ENCODE results near the gene RPIA. TPM values are rescaled to one million over a fixed set of nuclear protein-coding genes. Genes with fewer than 3 reads are reported as not detected.
"Not testable (repeated sequence)": the region's sequence is repeated elsewhere in the genome, so short reads cannot be mapped to it uniquely, and the experiment has no call there.

RPIA gene
- total RNA-seq, 2 donors from 2014 or later = 26.1 to 39.5 TPM

GRCh38 chr2:88755836-88756235 lies 64.4 kb downstream of the RPIA start:
- Histone ChIP-seq H3K27me3 (no peaks in the 10 kb centered on the region), H3K36me3 (no peaks in the 10 kb centered on the region), H3K27ac (no peak overlapping the region), H3K9me3 (no peaks in the 10 kb centered on the region), H3K4me1 (no peaks in the 10 kb centered on the region), H3K4me3 (no peak overlapping the region), H3K9ac (ENCODE audit: low read depth in 2 of 2, low read length in 2 of 2) (no peak overlapping the region)
- intact Hi-C loops (cut with DNase I) = no loop called here
- DNase-seq = no peak
- TF ChIP-seq CTCF (IDR thresholded peaks at IDR 0.05) = no peak

- H3K4me1 ChIP-seq = no peaks in the 10 kb centered on the region
- H3K36me3 ChIP-seq = no peaks in the 10 kb centered on the region
- no peak for DNase-seq
- intact Hi-C loops (cut with DNase I) = no loop called here
- TF ChIP-seq CTCF (IDR thresholded peaks at IDR 0.05) = no peak
- no peak overlapping the region for H3K4me3 ChIP-seq
- H3K9me3 ChIP-seq = no peaks in the 10 kb centered on the region
- H3K27ac ChIP-seq = no peak overlapping the region
- H3K27me3 ChIP-seq = no peaks in the 10 kb centered on the region
- no peak overlapping the region for H3K9ac ChIP-seq (ENCODE audit: low read depth in 2 of 2, low read length in 2 of 2)
These were observed 65.6 kb downstream of the RPIA start for GRCh38 chr2:88757025-88757424.

GRCh38 chr2:88758702-88759101 lies 67.2 kb downstream of the RPIA start:
- H3K27ac ChIP-seq; intact Hi-C loops (cut with DNase I); DNase-seq: not testable (repeated sequence)

GRCh38 chr2:88760819-88761598 lies 69.5 kb downstream of the RPIA start:
- intact Hi-C loops (cut with DNase I) = no loop called here
- H3K27ac ChIP-seq = no peak overlapping the region
- no peak overlapping the region for H3K4me3 ChIP-seq
- no peak for TF ChIP-seq CTCF (IDR thresholded peaks at IDR 0.05)
- no peaks in the 10 kb centered on the region for H3K36me3 ChIP-seq
- H3K4me1 ChIP-seq = peaks cover 6% of the 10 kb centered on the region
- H3K9me3 ChIP-seq = no peaks in the 10 kb centered on the region
- DNase-seq = no peak
- no peak overlapping the region for H3K9ac ChIP-seq (ENCODE audit: low read depth in 2 of 2, low read length in 2 of 2)
- H3K27me3 ChIP-seq = peaks cover 10% of the 10 kb centered on the region

More at GRCh38 chr2:88758702-88759101, 67.2 kb downstream of the RPIA start:
- not testable (repeated sequence) for H3K9ac ChIP-seq (ENCODE audit: low read depth in 2 of 2, low read length in 2 of 2); H3K36me3 ChIP-seq; H3K4me1 ChIP-seq; H3K27me3 ChIP-seq; H3K4me3 ChIP-seq; H3K9me3 ChIP-seq

- Histone ChIP-seq H3K27ac (no peak overlapping the region), H3K4me3 (no peak overlapping the region), H3K4me1 (peaks cover 6% of the 10 kb centered on the region), H3K9ac (ENCODE audit: low read depth in 2 of 2, low read length in 2 of 2) (no peak overlapping the region), H3K9me3 (no peaks in the 10 kb centered on the region), H3K36me3 (no peaks in the 10 kb centered on the region), H3K27me3 (peaks cover 10% of the 10 kb centered on the region)
- intact Hi-C loops (cut with DNase I) = no loop called here
- TF ChIP-seq CTCF (IDR thresholded peaks at IDR 0.05) = no peak
- no peak for DNase-seq
These were observed 72.8 kb downstream of the RPIA start for GRCh38 chr2:88764141-88764849.

GRCh38 chr2:88764850-88765153 lies 73.3 kb downstream of the RPIA start:
- Histone ChIP-seq H3K36me3 (no peaks in the 10 kb centered on the region), H3K27me3 (peaks cover 10% of the 10 kb centered on the region), H3K9me3 (no peaks in the 10 kb centered on the region), H3K27ac (no peak overlapping the region), H3K9ac (ENCODE audit: low read depth in 2 of 2, low read length in 2 of 2) (no peak overlapping the region), H3K4me1 (peaks cover 6% of the 10 kb centered on the region), H3K4me3 (no peak overlapping the region)
- intact Hi-C loops (cut with DNase I) = no loop called here
- TF ChIP-seq CTCF (IDR thresholded peaks at IDR 0.05) = no peak
- no peak for DNase-seq
